Measurements from ENCODE around the gene GDE1.

Gene GDE1

DNA sequence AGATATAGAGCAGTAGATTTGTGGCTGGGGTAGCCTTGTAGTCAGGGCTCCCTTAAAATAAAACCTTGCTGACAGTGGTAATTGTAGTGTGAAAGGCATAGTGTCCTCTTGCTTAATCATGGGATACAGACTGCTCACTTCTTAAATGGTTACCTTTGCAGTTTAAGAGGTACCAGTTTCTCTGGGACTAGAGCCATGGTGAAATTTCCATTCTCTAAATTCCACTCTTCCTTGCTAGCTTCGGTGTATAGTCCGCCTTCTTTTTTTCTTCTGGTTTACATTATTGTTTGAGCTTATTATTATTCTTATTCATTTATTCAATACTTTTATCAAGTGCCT, 3.5 kb upstream of the GDE1 start:
- TF ChIP-seq, protein P1, sequence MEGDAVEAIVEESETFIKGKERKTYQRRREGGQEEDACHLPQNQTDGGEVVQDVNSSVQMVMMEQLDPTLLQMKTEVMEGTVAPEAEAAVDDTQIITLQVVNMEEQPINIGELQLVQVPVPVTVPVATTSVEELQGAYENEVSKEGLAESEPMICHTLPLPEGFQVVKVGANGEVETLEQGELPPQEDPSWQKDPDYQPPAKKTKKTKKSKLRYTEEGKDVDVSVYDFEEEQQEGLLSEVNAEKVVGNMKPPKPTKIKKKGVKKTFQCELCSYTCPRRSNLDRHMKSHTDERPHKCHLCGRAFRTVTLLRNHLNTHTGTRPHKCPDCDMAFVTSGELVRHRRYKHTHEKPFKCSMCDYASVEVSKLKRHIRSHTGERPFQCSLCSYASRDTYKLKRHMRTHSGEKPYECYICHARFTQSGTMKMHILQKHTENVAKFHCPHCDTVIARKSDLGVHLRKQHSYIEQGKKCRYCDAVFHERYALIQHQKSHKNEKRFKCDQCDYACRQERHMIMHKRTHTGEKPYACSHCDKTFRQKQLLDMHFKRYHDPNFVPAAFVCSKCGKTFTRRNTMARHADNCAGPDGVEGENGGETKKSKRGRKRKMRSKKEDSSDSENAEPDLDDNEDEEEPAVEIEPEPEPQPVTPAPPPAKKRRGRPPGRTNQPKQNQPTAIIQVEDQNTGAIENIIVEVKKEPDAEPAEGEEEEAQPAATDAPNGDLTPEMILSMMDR (IDR thresholded peaks at IDR 0.05; ENCODE audit: insufficient read depth, low read length, poor library complexity, severe bottlenecking) = no peak
- Histone ChIP-seq H3K27me3 (replicated peaks; ENCODE audit: control insufficient read depth, insufficient read depth, low read length) (no peaks in the 10 kb centered on the region), H3K4me3 (replicated peaks; ENCODE audit: low read depth, low read length) (peak overlapping the region; percentile 97), H3K36me3 (ENCODE audit: control insufficient read depth, insufficient read depth, low read length) (no peaks in the 10 kb centered on the region; the same call in 1 of the 2 replicates)
- no peak for DNase-seq (ENCODE audit: extremely low read depth, insufficient read length)

DNA sequence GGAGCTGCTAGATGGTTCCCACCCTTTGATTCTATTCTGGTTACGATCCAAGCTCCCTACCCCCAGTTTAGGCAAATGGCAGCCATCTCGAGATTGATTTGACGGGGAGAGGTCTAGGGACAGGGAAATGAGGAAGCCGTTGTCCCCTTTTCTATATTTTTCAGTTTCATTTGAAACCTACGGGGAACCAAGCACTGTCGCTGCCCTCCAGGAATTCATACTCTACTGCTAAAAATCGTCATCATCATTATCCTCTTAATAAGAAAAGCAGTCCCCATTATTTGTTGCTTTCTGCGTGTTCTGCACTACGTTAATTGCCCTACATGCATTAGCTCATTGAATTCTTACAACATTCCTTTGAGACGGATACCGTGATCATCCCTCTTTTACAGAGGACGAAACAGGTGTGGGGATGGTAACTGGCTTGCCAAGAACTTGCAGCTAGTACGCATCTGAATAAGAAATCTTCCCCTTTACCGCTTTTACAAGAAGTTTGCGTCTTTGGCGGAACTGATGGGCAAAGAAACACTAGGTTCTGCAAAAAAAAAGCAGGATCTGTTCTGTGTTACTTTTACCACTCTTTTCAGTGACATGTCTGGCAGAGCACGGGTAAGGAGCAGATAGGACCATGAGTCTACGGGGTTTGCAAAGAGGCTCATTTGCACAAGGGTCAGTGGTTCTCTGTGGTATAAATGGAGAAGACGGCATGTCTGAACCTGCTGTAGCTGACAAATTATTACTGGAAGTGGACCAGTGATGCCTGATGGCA, 2.9 kb upstream of the GDE1 start:
- peak overlapping the region; percentile 97 for H3K4me3 ChIP-seq (replicated peaks; ENCODE audit: low read depth, low read length)
- TF ChIP-seq, protein P1 (IDR thresholded peaks at IDR 0.05; ENCODE audit: insufficient read depth, low read length, poor library complexity, severe bottlenecking) = no peak
- no peak for DNase-seq (ENCODE audit: extremely low read depth, insufficient read length)
- H3K27me3 ChIP-seq (replicated peaks; ENCODE audit: control insufficient read depth, insufficient read depth, low read length) = no peaks in the 10 kb centered on the region
- H3K36me3 ChIP-seq (ENCODE audit: control insufficient read depth, insufficient read depth, low read length) = no peaks in the 10 kb centered on the region; the same call in 1 of the 2 replicates

- TF ChIP-seq, protein P1 (IDR thresholded peaks at IDR 0.05; ENCODE audit: insufficient read depth, low read length, poor library complexity, severe bottlenecking) = no peak
- Histone ChIP-seq H3K36me3 (ENCODE audit: control insufficient read depth, insufficient read depth, low read length) (no peaks in the 10 kb centered on the region; the same call in 1 of the 2 replicates), H3K27me3 (replicated peaks; ENCODE audit: control insufficient read depth, insufficient read depth, low read length) (no peaks in the 10 kb centered on the region)
Observed at GRCh38 chr16:19524356-19524615, 2.4 kb upstream of the GDE1 start.

GRCh38 chr16:19523559-19524355, 1.9 kb upstream of the GDE1 start, which contains the start of gene CCP110:
Gene CCP110 (plus strand): TSS chr16:19523942. CDS start chr16:19527882, 3,940 bp downstream.
- peak; percentile 92 for DNase-seq (ENCODE audit: extremely low read depth, insufficient read length)
- no peaks in the 10 kb centered on the region; the same call in 1 of the 2 replicates for H3K36me3 ChIP-seq (ENCODE audit: control insufficient read depth, insufficient read depth, low read length)
- peak within 1 kb of the TSS; percentile 97 for H3K4me3 ChIP-seq (replicated peaks; ENCODE audit: low read depth, low read length)
- H3K27me3 ChIP-seq (replicated peaks; ENCODE audit: control insufficient read depth, insufficient read depth, low read length) = no peaks in the 10 kb centered on the region
- TF ChIP-seq, protein P1 (IDR thresholded peaks at IDR 0.05; ENCODE audit: insufficient read depth, low read length, poor library complexity, severe bottlenecking) = no peak

More at GRCh38 chr16:19524356-19524615, 2.4 kb upstream of the GDE1 start:
- DNase-seq (ENCODE audit: extremely low read depth, insufficient read length) = no peak
- peak overlapping the region; percentile 97 for H3K4me3 ChIP-seq (replicated peaks; ENCODE audit: low read depth, low read length)

DNA sequence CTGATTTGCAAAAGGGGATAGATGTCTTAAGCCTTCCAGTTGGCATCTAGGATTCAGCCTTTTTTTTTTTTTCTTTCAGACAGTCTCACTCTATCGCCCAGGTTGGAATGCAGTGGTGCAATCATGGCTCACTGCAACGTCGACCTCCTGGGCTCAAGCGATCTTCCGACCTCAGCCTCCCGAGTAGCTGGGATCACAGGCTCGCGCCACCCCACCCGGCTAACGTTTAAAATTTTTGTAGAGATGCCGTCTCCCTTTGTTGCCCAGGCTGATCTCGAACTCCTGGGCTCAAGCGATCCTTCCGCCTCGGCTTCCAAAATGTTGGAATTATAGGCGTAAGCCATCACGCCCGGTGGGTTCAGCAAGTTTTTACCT, 1.3 kb upstream of the GDE1 start:
- DNase-seq (ENCODE audit: extremely low read depth, insufficient read length) = no peak
- Histone ChIP-seq H3K36me3 (ENCODE audit: control insufficient read depth, insufficient read depth, low read length) (no peaks in the 10 kb centered on the region; the same call in 1 of the 2 replicates), H3K4me3 (replicated peaks; ENCODE audit: low read depth, low read length) (no peak overlapping the region), H3K27me3 (replicated peaks; ENCODE audit: control insufficient read depth, insufficient read depth, low read length) (no peaks in the 10 kb centered on the region)
- TF ChIP-seq, protein P1 (IDR thresholded peaks at IDR 0.05; ENCODE audit: insufficient read depth, low read length, poor library complexity, severe bottlenecking) = no peak
